Parathyroid adenoma (tissue), 2 donors: ENCODE data around the gene SCARF2.

Experiments used
- H2AFZ ChIP-seq: fragments of 300-600 bp; sonication (generic); one replicate; pipeline ENCODE4 v1.7.0; 2017; ENCODE audit warnings: antibody characterized with exemption, mild to moderate bottlenecking
- H3K27ac ChIP-seq: fragments of 300-600 bp; sonication (generic); one replicate; pipeline ENCODE4 v1.7.0; 2017
- H3K27me3 ChIP-seq: fragments of 300-600 bp; sonication (generic); one replicate; pipeline ENCODE4 v1.7.0; 2017; ENCODE audit warnings: low read length; ENCODE audit not compliant: control insufficient read depth, insufficient read depth
- H3K36me3 ChIP-seq: fragments of 300-600 bp; sonication (generic); one replicate; pipeline ENCODE4 v1.7.0; 2017; ENCODE audit warnings: low read length; ENCODE audit not compliant: control insufficient read depth, insufficient read depth
- H3K4me1 ChIP-seq: fragments of 300-600 bp; sonication (generic); one replicate; pipeline ENCODE4 v1.7.0; 2017; ENCODE audit warnings: control low read depth
- H3K4me2 ChIP-seq: fragments of 300-600 bp; sonication (generic); one replicate; pipeline ENCODE4 v1.7.0; 2017; ENCODE audit warnings: low read length
- H3K4me3 ChIP-seq: fragments of 300-600 bp; sonication (generic); one replicate; pipeline ENCODE4 v1.7.0; 2017; ENCODE audit warnings: low read depth, low read length
- H3K79me2 ChIP-seq: fragments of 300-600 bp; sonication (generic); one replicate; pipeline ENCODE4 v1.7.0; 2017; ENCODE audit warnings: control low read depth
- H3K9ac ChIP-seq: fragments of 300-600 bp; sonication (generic); one replicate; pipeline ENCODE4 v1.7.0; 2017; ENCODE audit warnings: mild to moderate bottlenecking
- H3K9me3 ChIP-seq: fragments of 300-600 bp; sonication (generic); one replicate; pipeline ENCODE4 v1.7.0; 2017; ENCODE audit warnings: low read length; ENCODE audit not compliant: control insufficient read depth
- CTCF ChIP-seq: fragments of 300-600 bp; sonication (generic); IDR thresholded peaks from one replicate; pipeline ENCODE4 v1.7.0; 2017; ENCODE audit warnings: antibody characterized with exemption, mild to moderate bottlenecking
- donor health status: primary hyperparathyroidism.

Gene SCARF2

GRCh38 chr22:20422271-20423007 lies 15.2 kb downstream of the SCARF2 start:
- no peaks in the 10 kb centered on the region for H3K79me2 ChIP-seq
- TF ChIP-seq CTCF: no peak
- H3K9me3 ChIP-seq: no peaks in the 10 kb centered on the region
- H3K4me1 ChIP-seq: no peaks in the 10 kb centered on the region
- H3K27ac ChIP-seq: no peak overlapping the region
- H3K27me3 ChIP-seq: peaks cover 10% of the 10 kb centered on the region
- no peak overlapping the region for H2AFZ ChIP-seq
- no peak overlapping the region for H3K4me2 ChIP-seq
- no peak overlapping the region for H3K9ac ChIP-seq
- no peak overlapping the region for H3K4me3 ChIP-seq
- H3K36me3 ChIP-seq: no peaks in the 10 kb centered on the region

- H3K79me2 ChIP-seq: no peaks in the 10 kb centered on the region
- H3K4me2 ChIP-seq: no peak overlapping the region
- H3K4me1 ChIP-seq: no peaks in the 10 kb centered on the region
- H3K36me3 ChIP-seq: no peaks in the 10 kb centered on the region
- H3K4me3 ChIP-seq: no peak overlapping the region
- H3K9ac ChIP-seq: no peak overlapping the region
- H3K9me3 ChIP-seq: no peaks in the 10 kb centered on the region
- TF ChIP-seq CTCF: no peak
- H3K27me3 ChIP-seq: peaks cover 6% of the 10 kb centered on the region
- no peak overlapping the region for H3K27ac ChIP-seq
- H2AFZ ChIP-seq: no peak overlapping the region
These were observed 16.1 kb downstream of the SCARF2 start for GRCh38 chr22:20421507-20421874.

GRCh38 chr22:20420157-20420842 lies 17.3 kb downstream of the SCARF2 start:
- Histone ChIP-seq H3K27ac (no peak overlapping the region), H3K27me3 (no peaks in the 10 kb centered on the region), H3K4me2 (no peak overlapping the region), H3K4me1 (no peaks in the 10 kb centered on the region), H3K9ac (no peak overlapping the region), H3K4me3 (no peak overlapping the region), H3K9me3 (no peaks in the 10 kb centered on the region), H2AFZ (no peak overlapping the region), H3K36me3 (no peaks in the 10 kb centered on the region), H3K79me2 (no peaks in the 10 kb centered on the region)
- no peak for TF ChIP-seq CTCF

GRCh38 chr22:20419664-20419951 lies 18.0 kb downstream of the SCARF2 start:
- Histone ChIP-seq H3K36me3 (no peaks in the 10 kb centered on the region), H3K4me1 (no peaks in the 10 kb centered on the region), H3K4me3 (no peak overlapping the region), H3K27me3 (no peaks in the 10 kb centered on the region), H2AFZ (no peak overlapping the region), H3K4me2 (no peak overlapping the region), H3K27ac (no peak overlapping the region), H3K9me3 (no peaks in the 10 kb centered on the region), H3K79me2 (no peaks in the 10 kb centered on the region), H3K9ac (no peak overlapping the region)
- TF ChIP-seq CTCF: no peak
